ENCODE results near the gene RASGEF1B.
"Not testable (repeated sequence)": the region's sequence is repeated elsewhere in the genome, so short reads cannot be mapped to it uniquely, and the experiment has no call there.

Gene RASGEF1B

DNA sequence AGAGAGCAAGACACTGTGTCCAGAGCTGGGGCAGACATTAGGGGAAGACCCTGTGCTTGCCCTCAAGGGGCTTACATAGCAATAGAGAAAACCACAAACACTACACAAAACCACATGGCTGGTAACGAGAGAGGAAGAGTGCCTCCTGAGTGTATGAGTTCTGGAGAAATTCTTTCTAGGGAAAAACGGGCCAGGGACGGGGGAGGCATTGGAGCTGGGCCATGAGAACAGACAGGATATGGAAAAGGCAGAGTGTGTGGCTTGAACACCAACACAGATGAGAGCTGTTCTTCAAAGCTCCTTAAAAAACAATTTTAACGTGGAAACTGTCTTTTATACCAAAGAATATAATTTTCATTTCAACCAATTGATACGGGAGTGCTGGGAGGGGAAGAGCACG is 42.7 kb downstream of the RASGEF1B start:
- DNase-seq = no peak

DNA sequence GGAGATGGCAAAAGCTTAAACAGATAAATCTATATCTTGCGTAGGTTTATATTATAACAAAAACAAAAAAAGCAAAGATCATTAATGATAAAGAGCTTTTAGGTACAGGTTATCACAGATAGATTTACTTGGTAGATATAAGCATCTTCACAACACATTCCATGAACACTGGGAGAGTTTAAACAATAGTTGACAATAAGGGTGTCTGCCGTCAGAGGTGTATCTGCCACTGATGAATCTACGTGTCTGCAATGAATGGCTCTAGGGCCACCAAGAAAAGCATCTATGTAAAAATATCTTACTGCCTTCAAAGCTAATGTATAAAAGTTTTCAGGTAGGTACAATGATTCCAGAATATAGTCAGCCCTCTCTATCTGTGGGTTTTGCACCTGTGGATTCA is 43.7 kb downstream of the RASGEF1B start:
- no peak for DNase-seq

DNA sequence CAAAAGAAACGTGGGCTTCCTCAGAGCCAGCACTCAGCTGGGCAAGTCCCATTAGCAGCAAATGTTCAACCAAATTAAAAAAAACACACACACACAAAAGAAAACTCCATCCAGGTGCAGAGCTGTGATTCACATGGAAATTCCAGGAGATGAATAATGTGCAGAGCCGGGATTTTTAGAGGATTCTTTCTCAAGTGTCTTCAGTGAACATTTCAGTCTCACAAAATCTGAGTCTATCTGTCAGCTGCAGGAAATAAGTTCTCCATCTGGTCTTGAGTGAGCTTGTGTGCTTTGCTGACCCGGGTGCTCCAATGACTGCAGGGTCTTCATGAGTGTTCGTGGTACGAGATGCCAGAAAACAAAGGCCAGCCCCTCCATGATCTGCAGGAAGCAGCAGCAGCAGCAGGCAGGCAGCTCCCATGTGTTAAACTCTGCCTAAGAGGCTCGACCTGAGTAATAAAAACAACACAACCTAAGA is 44.3 kb downstream of the RASGEF1B start:
- DNase-seq = no peak

DNA sequence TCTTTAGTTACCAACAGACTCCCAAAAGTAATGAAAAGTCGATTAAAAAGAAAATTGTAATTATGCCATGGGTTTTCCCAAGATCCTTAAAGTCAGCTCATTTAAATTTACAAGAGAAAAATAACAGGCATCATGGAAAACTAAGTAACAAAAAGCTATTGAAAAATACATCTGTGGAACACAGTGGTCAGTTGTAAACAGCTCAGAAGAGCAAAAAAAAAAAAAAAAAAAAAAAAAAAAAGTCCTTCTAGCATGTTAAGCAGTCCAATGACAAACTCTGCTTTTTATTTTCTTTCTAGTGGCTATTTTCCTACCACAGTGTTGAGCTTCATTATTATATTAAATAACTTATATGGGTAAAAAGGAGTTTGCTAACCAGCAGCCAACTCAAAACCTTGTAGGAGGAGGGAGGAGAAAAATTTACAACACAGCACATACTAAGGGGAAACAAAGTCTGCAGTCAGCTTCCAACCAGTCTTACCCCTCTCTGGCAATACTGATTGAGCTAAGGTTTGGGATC is 44.9 kb downstream of the RASGEF1B start:
- no peak for DNase-seq

DNA sequence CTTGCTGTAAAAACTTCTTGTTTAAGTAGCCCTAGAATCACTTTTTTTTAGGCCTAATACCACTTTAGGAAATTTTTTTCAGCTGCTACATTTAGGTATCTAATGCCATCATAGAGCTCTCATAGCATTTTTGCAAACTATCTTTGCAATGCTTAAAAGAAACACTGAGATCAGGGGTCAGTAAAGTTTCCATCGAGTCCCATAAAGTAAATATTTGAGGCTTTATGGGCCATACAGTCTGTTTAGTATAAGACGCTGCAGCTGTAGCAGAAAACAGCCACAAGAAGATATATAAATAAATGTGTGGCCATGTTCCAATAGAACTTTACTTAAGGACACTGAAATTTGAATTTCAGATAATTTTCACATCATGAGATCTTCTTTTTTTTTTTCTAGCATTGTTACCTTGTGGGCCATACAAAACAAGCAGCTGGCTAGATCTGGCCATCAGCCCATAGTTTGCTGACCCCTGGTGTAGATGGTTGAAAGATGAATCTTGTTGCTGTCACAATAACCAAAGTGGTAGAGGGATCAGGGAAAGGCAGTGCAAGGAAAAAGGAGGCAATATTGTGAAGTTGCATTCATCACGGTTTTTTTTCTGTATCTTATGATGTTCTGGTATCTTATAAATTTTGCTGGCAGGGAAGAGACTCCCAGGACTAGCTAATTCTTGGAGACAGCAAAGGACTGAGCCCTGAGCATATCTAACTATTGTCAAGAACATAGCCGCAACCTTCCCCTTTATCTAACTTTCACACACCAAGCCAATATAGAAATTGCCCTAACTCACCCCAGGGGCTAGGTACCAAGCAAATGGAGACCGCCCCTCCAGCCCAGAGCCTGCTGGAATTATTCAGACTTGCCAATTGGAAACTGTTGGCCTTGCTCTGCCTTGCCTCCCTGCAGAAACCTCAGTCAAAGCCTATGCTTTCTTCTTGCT is 46.6 kb downstream of the RASGEF1B start:
- no peak for DNase-seq

DNA sequence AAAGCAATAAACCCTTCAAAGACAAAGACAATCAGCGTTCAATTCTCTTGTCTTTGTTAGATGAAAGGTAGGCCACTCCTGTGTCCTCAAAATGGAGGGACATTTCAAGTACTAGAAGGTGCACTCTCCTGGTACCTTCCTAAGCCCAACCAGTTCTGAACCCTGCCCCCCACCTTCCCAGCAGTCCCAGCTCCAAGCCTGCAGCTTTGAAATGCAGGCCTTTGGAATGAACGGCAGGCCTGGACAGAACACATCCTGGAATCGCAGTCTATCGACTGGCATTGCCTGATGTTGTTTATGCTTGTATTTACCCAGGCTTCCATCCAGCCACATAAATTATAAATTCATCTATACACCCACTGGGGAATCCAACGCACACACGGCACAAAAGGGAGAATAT is 47.4 kb downstream of the RASGEF1B start:
- no peak for DNase-seq

DNA sequence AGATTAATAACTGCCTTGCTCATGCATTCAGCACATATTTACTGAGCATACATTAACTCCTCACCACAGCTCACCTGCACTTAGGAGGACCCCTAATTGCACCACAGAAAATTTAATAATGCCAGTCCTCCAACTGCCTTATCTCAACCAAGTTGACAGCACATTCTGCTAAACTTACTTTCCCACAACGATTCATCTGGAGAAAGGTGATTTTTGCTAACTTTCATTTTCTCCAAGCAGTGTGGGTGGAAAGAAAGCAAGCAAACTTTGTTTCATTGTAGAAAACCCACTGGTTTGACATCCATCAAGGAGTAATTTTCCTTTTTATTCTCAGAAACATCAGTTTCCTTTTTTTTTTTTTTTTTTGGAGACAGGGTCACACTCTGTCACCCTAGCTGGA is 49.1 kb downstream of the RASGEF1B start:
- DNase-seq = no peak

DNA sequence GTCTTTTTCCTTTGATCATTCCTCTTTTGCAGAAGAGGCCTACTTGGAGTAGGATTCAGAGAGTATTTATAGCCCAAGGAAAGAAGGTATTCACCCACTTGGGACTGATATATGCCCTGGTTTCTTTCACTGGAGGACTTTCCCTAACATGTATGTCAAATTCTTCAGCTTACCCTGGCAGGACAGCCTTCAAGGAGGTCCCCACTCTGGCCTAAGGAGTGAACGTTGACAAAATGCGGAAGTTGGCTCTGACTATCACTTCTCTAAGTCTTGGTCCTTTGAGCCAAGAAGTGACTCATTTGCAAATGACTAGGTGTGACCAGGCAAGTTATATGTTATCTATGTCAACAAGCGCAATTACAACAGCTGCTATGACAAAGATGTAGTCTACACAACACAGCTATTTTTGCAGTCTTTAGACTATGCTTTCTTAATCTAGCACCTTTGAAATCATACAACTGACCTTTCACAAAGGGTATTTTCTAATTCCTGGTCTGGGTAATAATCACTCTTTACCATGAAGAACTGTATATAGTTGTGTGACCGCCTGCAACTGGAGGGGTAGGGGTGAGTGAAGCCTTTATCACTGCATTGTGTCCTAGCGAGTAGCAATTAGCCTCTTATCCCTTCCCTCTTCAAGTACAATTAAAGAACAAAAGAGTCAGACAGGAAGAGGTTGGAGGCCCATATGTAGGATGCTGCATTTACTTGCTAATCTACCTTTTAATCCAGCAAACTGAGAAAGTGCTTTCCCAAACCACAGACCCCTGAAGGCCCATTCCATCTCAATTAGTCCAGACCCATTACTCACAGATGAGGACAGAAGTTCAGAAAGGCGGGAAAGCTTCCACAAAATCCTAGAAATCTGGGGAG is 50.1 kb downstream of the RASGEF1B start:
- DNase-seq = no peak

DNA sequence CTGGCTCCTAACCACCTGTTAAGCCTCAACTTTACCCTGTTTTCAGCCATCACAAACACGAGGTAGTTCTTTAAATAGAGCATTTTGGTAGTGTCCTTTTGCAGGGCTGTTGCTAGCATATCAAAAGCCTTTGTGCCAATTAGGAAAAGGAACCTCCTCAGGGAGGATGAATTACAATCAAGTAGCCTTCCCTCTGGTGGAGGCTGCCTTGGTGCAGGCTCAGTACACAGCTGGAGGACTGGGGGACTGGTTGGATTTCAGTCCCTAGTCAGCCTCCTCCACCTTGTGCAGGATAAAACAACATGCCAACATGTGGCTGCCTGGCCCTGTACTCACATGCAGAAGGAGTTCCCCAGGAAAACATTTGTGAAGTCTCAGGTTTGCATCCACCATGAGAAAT is 53.1 kb downstream of the RASGEF1B start:
- no peak for DNase-seq

DNA sequence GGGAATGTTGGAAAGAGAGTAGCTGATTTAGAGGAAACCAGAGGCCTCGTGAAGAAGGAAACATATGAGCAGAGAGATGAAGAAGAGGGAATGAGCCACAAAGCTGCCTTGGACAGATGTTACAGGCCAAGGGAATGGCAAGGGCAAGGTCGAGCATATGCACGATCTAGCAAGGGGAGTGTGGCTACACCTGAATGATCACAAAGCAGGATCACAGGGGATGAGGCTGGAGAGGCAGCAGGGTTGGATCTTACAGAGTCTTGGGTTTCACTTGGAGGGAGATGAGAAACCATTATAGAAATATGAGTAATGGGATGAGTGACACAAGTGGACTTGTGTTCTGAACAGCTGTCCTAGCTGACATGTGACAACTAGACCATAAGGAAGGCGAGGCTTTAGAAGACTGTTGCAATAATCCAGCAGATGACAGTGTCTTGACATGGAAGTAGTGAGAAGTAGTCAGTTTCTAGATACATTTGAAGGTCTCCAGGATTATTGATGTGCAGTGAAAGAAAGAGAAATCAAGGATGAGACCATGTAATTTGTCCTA is 58.7 kb downstream of the RASGEF1B start:
- no peak for DNase-seq

DNA sequence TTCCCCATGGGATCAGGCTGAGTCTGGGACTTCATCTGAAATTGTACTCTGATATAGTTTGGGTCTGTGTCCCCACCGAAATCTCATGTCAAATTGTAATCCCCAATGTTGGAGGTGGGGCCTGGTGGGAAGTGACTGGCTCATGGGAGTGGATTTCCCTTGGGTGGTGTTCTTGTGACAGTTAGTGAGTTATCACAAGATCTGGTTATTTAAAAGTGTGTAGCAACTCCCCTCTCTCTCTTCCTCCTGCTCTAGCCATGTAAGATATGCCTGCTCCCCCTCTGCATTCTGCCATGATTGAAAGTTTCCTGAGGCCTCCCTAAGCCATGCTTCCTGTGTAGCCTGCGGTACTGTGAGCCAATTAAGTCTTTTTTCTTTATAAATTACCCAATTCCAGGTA is 61.0 kb downstream of the RASGEF1B start:
- DNase-seq = no peak

DNA sequence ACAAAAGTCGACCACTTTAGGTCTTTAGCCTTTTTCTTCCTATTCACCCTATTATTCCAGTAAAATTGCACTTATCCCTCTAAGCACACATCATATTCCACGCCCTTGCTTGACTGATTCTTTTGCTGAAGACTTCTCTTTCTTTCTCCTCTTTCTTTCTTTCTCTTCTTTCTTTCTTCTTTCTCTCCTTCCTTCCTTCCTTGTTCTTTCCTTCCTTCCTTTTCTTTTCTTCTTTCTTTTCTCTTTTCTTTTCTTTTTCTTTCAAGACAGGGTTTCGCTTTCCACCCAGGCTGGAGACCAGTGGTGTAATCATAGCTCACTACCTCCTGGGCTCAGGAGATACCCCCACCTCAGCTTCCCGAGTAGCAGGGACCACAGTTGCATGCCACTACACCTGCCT is 61.9 kb downstream of the RASGEF1B start:
- no peak for DNase-seq

DNA sequence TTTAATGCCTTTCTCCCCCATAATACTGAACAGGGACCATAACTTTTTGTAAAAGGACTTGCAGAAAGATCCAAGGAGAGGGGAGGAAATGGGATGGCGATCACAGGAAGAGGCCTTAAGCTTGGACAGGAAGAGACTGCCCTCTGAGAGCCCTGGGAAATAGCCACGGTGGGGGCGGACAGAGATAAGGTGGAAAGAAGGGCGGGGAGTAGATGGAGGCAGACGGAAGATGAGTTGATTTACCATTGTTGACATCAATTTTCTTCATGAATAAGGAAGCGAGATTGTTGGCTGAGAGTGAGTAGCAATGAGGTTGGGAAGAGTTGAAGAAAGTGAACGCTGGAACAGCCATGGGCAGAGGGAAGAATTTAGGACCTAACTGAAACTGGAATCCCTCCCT is 63.4 kb downstream of the RASGEF1B start:
- no peak for DNase-seq

DNA sequence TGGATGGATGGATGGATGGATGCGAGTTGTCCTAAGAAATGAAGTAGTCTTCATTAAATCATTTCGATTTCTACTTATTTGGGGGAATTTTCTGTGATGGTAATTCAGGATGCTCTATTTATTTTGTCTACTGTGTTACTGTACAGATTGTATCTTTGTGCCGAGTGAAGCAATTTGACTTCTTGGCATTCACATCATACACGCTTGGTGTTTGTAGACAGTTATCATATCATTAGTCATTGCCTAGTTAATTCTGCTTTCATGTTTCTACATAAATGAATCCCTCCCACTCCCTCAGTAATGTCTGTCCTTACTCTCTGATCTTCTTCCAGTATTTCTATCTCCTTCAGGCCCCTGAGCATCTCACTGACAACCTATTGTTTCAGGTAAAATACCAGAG is 64.0 kb downstream of the RASGEF1B start:
- no peak for DNase-seq

DNA sequence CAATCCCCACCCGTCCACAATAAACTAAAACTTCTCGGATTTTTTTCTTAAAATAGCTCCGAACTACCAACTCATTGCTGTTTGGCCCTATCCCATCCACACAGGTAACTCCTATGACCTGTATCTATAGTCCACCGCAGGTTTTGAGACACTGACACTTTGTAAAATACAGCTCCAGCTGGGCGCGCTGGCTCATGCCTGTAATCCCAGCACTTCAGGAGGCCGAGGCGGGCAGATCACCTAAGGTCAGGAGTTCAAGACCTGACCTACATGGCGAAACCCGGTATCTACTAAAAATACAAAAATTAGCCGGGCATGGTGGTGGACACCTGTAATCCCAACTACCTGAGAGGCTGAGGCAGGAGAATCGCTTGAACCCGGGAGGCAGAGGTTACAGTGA is 65.2 kb downstream of the RASGEF1B start:
- DNase-seq = not testable (repeated sequence)

DNA sequence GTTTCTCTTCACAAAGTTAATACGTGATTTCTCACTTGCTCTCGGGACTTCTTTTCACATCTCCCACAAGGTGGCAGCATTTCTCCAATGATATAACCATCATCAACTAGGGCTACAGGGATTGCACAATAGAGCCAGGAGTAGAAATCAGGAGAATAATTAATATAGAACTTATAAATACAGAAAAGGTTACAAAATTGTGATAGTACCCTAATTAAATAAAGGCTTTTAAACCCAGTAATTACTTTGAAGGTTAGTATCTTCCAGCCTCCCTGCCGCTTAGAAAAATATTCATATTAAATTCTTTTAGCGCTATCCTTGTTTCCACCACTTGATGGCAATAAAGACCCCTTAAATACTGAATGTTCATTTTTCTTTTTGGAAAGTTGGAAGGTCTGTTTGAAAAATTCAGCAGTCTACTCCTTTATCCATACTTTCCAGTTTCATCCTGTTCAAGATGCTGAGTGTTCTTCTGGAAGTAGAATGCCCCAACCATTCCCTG is 65.8 kb downstream of the RASGEF1B start:
- peak; percentile 90 for DNase-seq

DNA sequence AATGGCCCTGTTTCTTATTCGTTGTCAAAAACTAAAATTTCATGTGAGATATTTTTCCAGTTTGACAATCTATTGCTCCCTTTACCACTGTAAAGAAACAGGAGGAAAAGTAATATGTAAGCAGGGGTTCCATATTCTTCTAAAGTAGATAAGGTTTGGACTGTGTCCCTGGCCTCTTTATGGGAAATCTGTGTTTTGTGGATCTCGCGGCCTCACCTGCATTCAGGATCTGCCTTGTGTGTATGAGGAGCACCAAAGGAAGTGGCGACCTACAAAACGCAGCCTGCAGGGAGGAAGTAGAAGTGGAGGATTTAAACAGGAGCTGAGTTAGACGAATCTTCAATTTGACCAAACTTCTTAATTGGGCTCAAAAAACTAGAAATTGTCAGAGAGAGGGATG is 67.0 kb downstream of the RASGEF1B start:
- no peak for DNase-seq

DNA sequence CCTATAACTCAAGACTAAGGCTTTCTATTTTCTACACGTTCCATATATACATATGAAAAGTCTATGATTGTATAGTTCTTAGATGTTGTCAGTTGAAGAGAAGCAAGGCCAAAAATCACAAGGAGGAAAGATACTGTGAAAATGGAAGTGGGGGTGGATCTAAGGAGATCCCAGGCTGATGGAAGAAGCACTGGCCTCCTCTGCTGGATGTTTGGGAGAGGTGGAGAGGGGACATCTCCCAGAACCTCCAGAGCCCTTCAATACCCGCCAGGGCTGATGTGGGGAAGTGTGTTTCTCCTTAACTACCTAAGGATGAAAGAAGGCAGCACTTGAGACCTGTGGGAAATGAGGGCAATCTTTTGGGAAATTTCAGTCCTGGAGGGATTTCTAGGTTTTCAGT is 67.4 kb downstream of the RASGEF1B start:
- DNase-seq = no peak

DNA sequence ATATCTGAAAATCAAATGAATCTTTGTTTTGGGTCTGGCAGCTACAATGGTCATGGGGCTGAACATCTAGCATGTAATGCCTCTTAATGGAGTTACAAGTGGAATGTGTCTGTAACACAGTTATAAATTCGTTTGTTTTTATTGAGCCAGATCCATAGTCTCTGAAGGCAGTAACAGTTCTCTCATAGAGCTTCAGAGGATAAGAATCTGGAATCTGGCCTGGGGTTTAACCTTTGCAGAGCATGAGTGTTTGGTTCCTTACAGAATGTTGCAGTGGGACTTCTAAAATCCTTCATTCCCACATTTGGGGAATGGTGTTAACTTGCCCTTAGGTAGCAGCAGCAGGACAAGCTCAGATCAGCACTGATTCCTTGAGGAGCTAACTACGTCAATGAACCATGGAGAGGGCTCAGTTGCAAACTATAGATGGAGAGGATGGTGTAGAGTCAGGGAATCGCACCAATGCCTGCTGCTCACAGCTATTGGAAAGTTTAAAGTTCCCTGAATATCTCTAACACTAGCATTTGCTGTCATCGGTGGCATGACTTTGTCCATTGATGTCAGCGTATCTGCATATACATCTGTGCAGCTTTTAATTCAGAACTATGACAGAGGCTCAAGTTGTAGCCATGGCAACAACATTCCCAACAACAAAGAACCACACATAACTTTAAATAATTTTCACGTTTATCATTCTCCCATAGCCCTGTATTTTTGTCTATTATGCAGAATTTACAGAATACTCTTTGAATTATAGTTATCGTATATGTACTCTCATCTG is 72.2 kb downstream of the RASGEF1B start:
- DNase-seq = no peak

DNA sequence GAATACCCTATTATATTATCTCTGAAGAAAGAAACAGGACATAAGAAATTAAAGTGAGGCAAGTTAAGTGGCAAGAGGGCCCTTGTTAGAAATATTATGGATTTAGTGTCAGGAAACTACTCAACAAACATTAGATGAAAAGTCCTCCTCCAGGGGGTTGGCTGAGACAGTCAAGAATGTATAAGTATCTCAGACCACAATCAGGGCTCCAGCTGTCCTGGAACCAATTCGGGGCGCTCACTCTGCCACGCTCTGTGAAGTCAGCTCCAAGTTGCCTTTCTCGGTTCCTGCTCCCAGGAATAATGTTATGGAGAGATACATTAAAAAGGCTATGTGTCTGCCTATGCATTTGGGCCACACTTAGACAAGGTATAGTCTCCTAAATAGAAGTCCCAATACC is 73.3 kb downstream of the RASGEF1B start:
- DNase-seq = peak; percentile 32

DNA sequence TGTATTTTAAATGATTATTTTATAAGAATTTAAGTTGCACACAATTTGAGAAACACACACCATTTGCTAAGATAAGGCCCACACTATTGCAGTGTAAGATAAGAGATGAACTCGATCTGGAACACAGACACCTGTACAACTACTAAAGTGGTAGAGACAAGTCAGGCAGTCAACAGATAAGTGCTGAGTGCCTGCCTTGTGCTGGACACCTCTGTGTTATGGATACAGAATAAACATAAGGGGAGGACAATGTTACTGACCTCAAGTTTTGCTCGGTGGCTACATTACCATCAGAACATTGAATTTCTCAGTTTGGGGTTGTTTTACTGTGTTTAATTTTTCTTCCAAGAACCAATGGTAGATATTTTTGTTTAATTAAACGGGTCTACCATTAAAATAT is 74.1 kb downstream of the RASGEF1B start:
- no peak for DNase-seq

DNA sequence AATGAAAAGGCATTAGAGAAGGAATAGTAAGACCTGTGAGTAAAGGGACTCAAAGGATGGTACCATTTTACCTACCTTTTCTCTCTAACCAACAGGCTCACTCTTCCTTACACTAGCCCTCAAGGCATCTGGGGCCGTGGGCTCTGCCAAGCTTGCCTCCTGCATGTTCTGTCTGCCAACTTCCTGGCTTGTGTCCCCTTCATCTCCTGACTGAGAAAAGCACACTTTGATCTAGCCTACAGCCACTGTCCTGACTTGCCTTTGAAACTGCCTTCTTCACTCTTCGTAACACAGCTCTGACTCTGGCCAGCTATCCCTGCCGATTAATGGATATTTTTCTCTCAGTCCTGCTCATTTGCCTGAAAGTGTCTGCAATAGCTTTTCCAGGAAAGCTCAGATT is 76.5 kb downstream of the RASGEF1B start:
- no peak for DNase-seq
